HG02588 (cell line): ENCODE measurements around the gene OR4F6.
"Not testable (repeated sequence)": the region's sequence is repeated elsewhere in the genome, so short reads cannot be mapped to it uniquely, and the experiment has no call there.

Experiments used
- ATAC-seq: cut with Tn5 transposase; IDR thresholded peaks from one replicate; pipeline ENCODE4 v1.9.1; 2021; ENCODE audit warnings: mild to moderate bottlenecking, moderate library complexity; ENCODE audit not compliant: unreplicated experiment

Gene OR4F6, protein sequence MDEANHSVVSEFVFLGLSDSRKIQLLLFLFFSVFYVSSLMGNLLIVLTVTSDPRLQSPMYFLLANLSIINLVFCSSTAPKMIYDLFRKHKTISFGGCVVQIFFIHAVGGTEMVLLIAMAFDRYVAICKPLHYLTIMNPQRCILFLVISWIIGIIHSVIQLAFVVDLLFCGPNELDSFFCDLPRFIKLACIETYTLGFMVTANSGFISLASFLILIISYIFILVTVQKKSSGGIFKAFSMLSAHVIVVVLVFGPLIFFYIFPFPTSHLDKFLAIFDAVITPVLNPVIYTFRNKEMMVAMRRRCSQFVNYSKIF

DNA sequence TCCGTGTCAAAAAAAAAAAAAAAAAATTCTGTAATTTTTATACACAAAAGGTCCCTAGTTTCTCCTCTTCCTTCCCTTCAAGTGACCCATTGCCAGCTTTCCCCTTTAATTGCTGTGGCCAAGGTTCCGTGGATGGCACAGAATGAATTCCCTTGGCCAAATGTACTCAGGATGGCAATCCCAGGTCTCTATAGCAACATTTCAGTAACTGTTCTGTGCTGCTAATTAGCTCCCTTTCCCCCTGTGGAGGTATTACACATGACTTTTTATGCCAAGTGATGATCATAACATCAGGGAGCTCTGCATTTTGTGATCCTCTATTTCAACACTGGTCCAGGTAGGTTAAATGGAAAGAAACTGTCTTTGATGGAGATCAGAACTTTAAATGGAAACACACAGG lies at the start of gene OR4F6:
TSS of gene OR4F6 (plus strand) at position 301 of the 400 bp plus-strand sequence. CDS start 2,211 bp downstream, outside the sequence.
- no peak for ATAC-seq

DNA sequence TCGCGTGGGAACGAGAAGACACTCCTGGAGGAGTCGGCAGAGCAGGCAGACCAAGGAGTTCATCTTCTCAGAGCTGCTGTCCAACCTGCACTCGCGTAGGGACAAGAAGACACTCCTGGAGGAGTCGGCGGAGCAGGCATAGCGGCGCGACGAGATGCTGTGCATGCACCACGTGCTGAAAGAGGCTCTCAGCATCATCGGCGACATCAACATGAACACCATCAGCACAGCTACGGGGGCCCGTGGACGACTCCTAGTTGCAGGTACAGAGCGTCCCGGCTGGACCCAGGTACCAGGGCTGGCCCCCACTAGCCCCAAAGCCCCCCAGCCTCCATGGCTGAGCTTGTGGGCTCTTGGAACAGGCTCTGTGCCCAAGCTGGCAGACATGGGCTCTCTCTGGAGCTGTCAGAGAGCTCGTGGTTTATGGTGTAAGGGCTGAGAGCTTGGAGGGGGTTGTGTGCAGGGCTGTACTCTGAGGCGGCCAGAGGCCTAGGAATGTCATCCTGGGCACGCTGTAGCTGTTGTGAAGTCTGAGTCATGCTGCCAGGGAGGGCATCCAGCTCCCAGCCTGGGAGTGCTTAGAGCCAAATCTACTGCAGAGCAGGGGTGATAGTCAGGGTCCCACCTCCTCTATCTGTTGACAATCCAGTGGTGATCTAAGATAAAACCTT lies 38.5 kb upstream of the OR4F6 start:
- not testable (repeated sequence) for ATAC-seq

- ATAC-seq: not testable (repeated sequence)
Measured at GRCh38 chr15:101765340-101765671, 38.0 kb upstream of the OR4F6 start.

DNA sequence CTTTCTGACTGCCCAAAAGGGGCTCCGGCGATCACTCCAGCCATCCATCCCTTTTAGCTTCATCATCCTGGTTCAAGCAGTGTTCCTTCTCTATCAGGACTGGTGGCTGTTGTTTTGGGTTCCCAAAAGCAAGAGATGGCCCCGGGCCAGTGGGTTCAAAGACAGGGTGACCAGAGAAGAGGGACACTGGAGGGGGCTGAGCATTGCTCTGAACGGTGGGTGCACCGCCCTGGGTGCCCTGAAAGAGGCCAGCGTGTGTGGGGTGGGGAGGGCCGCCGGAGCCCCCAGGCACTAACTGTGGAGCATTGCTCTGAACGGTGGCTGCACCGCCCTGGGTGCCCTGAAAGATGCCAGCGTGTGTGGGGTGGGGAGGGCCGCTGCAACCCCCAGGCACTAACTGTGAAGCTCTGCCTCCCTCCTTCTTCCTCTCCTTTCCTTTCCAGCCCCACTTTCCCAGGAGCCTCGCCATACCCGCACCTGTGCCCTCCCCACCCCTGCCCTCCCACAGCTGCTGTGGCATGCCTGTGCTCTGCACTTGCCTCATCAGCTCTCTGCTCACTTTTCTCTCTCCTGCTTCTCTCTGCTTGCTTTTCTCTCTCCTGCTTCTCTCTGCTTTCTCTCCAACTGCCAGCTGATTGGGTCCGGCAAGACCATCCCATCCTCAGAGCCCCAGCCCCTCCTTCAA lies 37.4 kb upstream of the OR4F6 start:
- ATAC-seq: no peak

DNA sequence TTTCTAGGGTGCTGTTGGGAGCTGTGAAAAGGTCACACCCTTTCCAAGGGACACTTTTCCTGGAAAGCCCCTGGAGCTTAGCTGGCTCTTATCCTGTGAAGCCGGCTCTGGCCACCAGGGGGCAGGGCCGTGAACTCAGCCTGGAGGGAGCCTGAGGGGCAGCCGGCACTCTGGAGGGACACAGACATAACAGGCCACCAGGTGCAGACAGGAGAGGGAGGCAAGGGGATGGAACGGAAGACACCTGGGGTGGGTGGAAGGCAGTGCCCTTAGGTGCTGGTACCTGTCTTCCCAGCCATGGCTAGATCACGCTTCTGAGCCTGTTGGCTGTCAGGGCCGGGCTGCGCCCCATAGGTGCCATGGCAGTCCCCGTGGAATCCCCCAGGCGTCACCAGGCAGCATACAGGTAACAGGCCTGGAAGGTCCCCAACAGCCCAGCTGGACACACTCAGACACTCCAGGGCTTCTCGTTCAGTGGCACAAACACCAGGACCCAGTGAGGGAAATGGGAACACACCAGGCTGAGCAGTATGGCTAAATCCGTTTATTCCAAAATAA lies 36.1 kb upstream of the OR4F6 start:
- ATAC-seq: not testable (repeated sequence)

- ATAC-seq: no peak
Measured at GRCh38 chr15:101772921-101773320, 30.4 kb upstream of the OR4F6 start.

GRCh38 chr15:101773496-101774100 lies 29.7 kb upstream of the OR4F6 start:
- no peak for ATAC-seq

DNA sequence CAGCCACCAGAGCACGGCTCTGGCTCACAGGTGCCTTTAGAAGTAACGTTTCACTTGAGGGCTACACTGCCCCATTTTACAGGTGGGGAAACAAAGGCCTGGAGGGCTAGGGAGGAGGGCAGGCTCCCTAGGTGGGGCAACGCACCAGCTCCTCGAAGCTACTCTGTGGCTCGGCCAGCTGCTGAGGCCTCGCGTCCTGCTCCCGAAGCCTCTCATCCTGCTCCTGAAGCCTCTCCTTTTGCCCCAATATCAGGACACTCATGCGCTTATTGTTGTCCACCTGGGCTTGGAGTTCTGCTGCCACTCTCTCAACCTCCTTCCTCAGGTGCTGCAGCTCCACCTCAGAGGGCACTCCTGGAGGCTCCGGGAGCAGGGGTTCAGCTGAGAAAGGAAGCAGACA lies 28.2 kb upstream of the OR4F6 start:
- no peak for ATAC-seq

DNA sequence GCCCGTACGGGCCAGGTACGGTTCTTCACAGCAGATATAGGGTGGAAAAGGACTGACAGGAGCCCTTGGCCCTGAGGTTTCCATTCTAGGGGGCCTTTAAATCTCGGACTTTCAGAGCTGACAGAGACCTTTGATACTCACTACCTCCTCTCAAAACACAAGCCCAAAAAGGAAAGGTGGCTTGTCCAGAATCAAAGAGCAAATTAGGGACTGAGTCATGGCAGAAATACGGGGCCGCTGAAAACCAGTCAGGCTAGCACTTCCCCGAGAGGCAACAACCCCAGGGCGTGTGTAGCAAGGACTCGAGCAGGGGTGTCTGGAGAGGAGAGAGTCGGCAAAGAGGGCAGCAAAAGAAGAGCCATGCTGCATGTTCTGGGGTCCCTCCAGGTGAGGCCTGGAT lies 24.7 kb upstream of the OR4F6 start:
- not testable (repeated sequence) for ATAC-seq

DNA sequence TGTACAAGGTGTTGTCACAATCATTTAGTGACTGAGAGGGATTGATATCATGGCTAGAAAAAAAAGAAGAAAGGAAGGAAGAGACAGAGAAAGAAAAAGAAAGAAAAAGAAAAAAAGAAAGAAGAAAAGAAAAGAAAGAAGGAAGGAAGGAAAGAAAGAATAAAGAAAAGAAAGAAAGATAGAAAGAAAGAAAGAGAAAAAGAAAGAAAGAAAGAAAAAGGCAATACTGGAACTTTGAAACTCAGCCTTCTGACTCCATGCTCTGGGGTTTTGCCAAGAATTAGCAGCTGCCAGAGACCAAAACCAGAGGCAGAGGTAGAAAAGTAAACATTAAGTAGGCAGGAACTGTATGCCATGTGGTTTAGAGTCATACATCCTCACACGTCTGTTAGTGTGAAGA lies 23.1 kb upstream of the OR4F6 start:
- not testable (repeated sequence) for ATAC-seq

GRCh38 chr15:101781928-101782327 lies 21.4 kb upstream of the OR4F6 start:
- ATAC-seq: no peak

GRCh38 chr15:101784644-101785043 lies 18.7 kb upstream of the OR4F6 start:
- ATAC-seq: no peak

GRCh38 chr15:101786422-101786821 lies 16.9 kb upstream of the OR4F6 start:
- not testable (repeated sequence) for ATAC-seq

DNA sequence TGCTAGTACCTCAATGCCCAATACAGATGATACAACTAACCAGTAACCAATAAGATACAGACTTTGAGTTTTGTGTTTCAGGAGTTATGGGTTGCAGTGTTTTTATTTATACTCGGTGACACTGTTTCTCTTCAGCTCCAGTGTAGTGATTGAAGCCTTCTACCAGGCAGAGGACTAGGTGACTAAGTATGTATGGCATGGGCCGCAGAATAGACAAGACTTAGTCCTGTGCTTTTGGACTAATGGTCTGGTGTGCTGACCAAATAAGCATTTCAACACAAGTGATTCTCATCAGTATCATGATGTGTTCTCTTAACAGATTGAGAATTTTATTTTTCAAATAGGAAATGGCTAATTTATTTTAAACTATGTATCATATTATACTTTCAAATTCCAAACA lies 15.3 kb upstream of the OR4F6 start:
- not testable (repeated sequence) for ATAC-seq

DNA sequence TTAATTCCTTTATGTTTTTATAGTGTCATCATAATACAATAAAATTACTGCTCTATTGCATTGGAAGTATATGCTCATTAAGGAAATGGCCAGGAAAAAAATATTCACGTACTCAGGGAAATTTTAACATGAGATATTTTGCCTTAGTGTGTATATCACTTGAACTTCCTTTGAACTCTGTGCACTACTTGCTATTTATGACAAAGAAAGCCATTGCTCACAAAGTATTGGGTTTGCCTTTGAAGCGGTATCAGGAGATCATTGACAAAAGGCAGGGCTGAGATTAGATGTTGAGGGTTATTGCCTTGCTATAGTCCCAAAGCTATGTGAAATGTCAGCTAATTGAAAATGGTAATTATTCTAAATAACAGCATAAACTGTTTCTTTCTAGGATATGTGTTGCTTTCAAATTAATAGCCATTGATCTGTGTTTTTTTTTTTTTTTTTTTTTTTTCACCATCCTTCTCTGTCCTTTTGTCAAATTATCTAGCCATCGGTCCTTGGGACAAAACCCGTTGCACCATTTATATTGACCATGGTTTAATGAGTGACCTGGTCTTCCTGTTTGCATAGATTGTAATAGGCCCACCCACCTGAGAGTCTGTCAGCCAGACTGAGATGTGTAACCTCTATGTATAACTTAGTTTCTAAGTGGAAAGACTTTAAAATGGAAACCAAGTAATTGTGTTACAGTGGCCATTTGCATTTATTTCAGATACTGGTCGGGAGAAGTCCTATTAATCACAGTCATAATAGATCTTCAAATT lies 14.6 kb upstream of the OR4F6 start:
- ATAC-seq: not testable (repeated sequence)

DNA sequence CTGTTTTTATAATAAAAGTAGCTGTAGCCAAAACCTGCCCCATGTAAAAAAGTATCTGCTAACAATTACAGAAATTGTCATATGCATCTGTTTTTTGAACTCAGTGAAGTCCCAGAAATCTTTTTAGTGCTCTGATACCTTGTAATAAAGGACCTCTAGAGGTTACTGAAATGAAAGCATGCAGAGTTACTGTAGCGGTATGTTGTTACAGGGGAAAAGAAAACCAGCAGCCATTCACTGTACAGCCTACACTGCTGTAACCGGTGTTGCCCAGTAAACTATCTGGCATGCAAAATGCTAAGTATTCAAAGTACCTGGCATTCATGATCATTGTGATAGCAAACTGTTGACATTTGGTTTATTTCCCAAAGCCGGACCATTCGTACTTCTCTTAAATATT lies 12.6 kb upstream of the OR4F6 start:
- ATAC-seq: not testable (repeated sequence)

DNA sequence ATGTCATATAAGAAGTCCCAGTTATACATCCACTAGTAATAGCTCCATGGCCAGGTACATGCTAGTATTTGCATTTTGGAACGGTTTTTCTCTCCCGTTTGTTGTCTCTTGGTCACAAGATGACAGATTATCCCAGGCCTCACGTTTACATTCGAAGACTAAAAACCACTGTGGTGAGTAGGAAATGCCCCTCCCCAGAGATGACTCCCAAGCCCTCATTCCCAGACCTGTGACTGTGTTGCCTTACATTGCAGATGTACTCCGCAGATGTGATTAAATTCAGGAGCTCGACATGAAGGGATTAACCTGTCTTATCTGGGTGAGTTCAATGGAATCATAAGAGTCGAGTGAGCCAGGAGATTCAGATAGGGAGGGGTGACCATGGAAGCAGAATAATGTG lies 9.3 kb upstream of the OR4F6 start:
- ATAC-seq: not testable (repeated sequence)

DNA sequence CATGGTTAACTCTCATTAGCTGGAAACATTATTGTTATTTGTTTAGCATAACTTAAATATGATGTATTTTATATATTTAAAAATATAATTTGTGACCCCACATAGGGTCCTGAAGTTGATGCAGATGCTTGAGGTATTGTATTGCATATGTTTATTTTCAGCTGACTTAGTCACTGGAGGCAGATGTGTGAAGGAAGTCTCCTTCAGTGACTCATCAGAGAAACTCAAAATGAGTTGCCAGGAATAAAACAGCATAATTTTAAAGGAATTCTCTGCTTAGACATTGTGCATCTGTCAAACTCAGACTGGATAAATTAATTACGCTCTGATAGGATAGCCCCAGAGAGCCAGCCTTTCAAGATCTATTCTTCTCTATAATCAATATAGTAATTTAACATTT lies 7.9 kb upstream of the OR4F6 start:
- ATAC-seq: no peak

GRCh38 chr15:101799665-101800064 lies 3.6 kb upstream of the OR4F6 start:
- no peak for ATAC-seq

DNA sequence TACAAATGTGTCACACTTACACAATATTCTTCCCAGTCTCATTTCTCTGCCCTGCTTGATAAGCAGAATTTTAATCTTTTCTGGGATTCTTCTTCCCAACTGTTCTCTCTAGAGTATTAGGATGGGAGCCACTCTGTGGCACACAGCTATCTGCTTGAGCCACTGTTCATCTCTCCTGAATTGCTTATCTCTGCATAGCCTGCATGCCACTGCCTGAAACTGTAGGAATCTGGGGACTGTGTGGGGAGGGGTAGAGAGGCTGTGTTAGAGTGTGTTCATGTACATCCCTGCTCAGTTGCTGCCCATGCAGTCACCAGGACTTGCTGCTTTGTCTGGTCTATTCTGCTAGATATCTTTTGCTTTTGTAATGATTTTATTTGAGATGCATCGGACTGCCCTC lies 2.3 kb upstream of the OR4F6 start:
- no peak for ATAC-seq

GRCh38 chr15:101803676-101804075 lies 367 bp downstream of the OR4F6 start:
- ATAC-seq: no peak
